ENCODE measurements around the gene APPBP2.

Gene APPBP2

DNA sequence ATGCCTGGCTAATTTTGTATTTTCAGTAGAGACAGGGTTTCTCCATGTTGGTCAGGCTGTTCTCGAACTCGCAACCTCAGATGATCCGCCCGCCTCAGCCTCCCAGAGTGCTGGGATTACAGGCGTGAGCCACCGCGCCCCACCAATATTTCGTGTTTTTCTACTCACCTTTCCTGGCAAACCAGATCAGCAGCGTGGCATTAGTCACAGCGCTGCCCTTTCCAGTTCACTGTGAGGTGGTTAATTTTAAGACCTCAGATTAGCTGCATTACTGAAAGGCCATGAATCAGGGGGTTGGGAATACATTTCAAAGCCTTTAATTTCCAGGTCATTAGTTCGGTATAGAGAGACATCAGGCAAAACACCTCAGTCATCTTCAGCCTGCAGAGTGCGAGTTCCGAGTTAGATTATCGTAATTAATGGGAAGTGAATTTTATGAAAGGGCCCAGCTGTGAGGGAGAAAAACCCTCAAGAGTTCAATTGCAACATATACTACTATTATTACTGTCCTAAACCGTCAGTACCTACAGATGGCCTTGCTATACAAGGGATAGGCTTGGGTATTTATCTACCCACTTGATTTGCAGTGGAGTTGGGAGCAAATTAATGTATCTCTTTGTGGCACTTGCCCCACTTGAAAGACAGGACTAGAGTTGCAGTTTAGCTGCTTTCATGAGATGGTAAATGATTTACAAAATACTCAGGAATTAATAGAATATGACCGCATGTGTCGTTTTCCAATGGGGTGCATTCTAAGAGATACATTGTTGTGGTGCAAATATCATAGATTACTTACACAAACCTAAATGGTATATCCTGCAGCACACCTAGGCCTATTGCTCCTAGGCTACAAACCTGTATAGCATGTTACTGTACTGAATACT, 132.0 kb downstream of the APPBP2 start:
- peak; percentile 82 for DNase-seq (ENCODE audit: low read depth)
- TF ChIP-seq, protein P1, sequence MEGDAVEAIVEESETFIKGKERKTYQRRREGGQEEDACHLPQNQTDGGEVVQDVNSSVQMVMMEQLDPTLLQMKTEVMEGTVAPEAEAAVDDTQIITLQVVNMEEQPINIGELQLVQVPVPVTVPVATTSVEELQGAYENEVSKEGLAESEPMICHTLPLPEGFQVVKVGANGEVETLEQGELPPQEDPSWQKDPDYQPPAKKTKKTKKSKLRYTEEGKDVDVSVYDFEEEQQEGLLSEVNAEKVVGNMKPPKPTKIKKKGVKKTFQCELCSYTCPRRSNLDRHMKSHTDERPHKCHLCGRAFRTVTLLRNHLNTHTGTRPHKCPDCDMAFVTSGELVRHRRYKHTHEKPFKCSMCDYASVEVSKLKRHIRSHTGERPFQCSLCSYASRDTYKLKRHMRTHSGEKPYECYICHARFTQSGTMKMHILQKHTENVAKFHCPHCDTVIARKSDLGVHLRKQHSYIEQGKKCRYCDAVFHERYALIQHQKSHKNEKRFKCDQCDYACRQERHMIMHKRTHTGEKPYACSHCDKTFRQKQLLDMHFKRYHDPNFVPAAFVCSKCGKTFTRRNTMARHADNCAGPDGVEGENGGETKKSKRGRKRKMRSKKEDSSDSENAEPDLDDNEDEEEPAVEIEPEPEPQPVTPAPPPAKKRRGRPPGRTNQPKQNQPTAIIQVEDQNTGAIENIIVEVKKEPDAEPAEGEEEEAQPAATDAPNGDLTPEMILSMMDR (conservative IDR thresholded peaks at IDR 0.05; ENCODE audit: low read depth, low read length): no peak
- H3K4me3 ChIP-seq (ENCODE audit: low read length): no peak overlapping the region
